Karpas-422 (cell line): ENCODE results near the gene PEX11G. TPM values are rescaled to one million over a fixed set of nuclear protein-coding genes. Genes with fewer than 3 reads are reported as not detected.

Experiments used
- DNase-seq: peaks from one replicate; pipeline ENCODE4 v3.0.0-alpha.2; 2015
- H2AFZ ChIP-seq: fragments of 200-600 bp; sonication (generic); 2 replicates; pipeline ENCODE4 v1.6.1; 2014; ENCODE audit warnings: antibody characterized with exemption, low read length, mixed read lengths
- H3K27ac ChIP-seq: fragments of 200-600 bp; sonication (generic); 2 replicates; pipeline ENCODE4 v1.5.1; 2014; ENCODE audit warnings: mild to moderate bottlenecking, low read length, moderate library complexity
- H3K27me3 ChIP-seq: fragments of 200-600 bp; sonication (generic); 2 replicates; pipeline ENCODE4 v1.6.1; 2014; ENCODE audit warnings: low read length, mixed read lengths
- H3K36me3 ChIP-seq: fragments of 200-600 bp; sonication (generic); 2 replicates; pipeline ENCODE4 v1.6.1; 2014; ENCODE audit warnings: low read length, mixed read lengths; ENCODE audit not compliant: insufficient read depth
- H3K4me1 ChIP-seq: fragments of 200-600 bp; sonication (generic); 2 replicates; pipeline ENCODE4 v1.6.1; 2014; ENCODE audit warnings: mild to moderate bottlenecking, low read length, mixed read lengths
- H3K4me2 ChIP-seq: fragments of 200-600 bp; sonication (generic); 2 replicates; pipeline ENCODE4 v1.6.1; 2014; ENCODE audit warnings: low read length, low read depth, mild to moderate bottlenecking; ENCODE audit not compliant: poor library complexity, severe bottlenecking
- H3K4me3 ChIP-seq: fragments of 200-600 bp; sonication (generic); 2 replicates; pipeline ENCODE4 v1.5.1; 2014; ENCODE audit warnings: mild to moderate bottlenecking, antibody characterized with exemption, low read length, mixed read lengths
- H3K79me2 ChIP-seq: fragments of 200-600 bp; sonication (generic); 2 replicates; pipeline ENCODE4 v1.6.1; 2014; ENCODE audit warnings: mild to moderate bottlenecking, low read length, mixed read lengths
- H3K9ac ChIP-seq: fragments of 200-600 bp; sonication (generic); 2 replicates; pipeline ENCODE4 v1.6.0; 2014; ENCODE audit warnings: low read length
- H3K9me2 ChIP-seq: fragments of 200-600 bp; sonication (generic), shearing (Covaris generic); replicated peaks from 2 replicates; pipeline ENCODE4 v1.6.0; 2014; ENCODE audit warnings: mild to moderate bottlenecking, low read length, moderate library complexity; ENCODE audit not compliant: insufficient read depth
- H3K9me3 ChIP-seq: fragments of 300-700, 200-600 bp; sonication (generic); 2 replicates; pipeline ENCODE4 v1.6.1; 2014; ENCODE audit warnings: low read length, mixed read lengths
- H4K20me1 ChIP-seq: fragments of 200-600 bp; sonication (generic); 2 replicates; pipeline ENCODE4 v1.6.1; 2014; ENCODE audit warnings: mild to moderate bottlenecking, antibody characterized with exemption, low read length, low read depth; ENCODE audit not compliant: insufficient read depth
- total RNA-seq: library from RNA; depleted of rRNA; stranded (reverse); fragments of >200 nt; shearing (Covaris generic); gene quantifications from 2 replicates; pipeline ENCODE4 v1.2.3, GENCODE V29; 2014; ENCODE audit warnings: low replicate concordance

Gene PEX11G
- total RNA-seq, 1 experiment from 2014 or later: 1.0 TPM

GRCh38 chr19:7516333-7516732, 27.5 kb upstream of the PEX11G start:
- Histone ChIP-seq H3K4me3 (no peak overlapping the region), H3K36me3 (no peaks in the 10 kb centered on the region), H3K79me2 (no peaks in the 10 kb centered on the region), H3K4me2 (no peak overlapping the region), H3K27ac (no peak overlapping the region), H3K27me3 (no peaks in the 10 kb centered on the region), H4K20me1 (no peaks in the 10 kb centered on the region), H2AFZ (no peak overlapping the region), H3K9me2 (no peaks in the 10 kb centered on the region), H3K9me3 (no peaks in the 10 kb centered on the region), H3K4me1 (no peaks in the 10 kb centered on the region), H3K9ac (no peak overlapping the region)
- no peak for DNase-seq

- H3K9me3 ChIP-seq: no peaks in the 10 kb centered on the region
- no peaks in the 10 kb centered on the region for H3K36me3 ChIP-seq
- no peaks in the 10 kb centered on the region for H3K4me1 ChIP-seq
- DNase-seq: no peak
- H3K9ac ChIP-seq: no peak within 1 kb of the TSS
- H2AFZ ChIP-seq: no peak within 1 kb of the TSS
- H3K27me3 ChIP-seq: no peaks in the 10 kb centered on the region
- H4K20me1 ChIP-seq: no peaks in the 10 kb centered on the region
- H3K4me3 ChIP-seq: no peak within 1 kb of the TSS
- no peak within 1 kb of the TSS for H3K4me2 ChIP-seq
- H3K79me2 ChIP-seq: no peaks in the 10 kb centered on the region
- no peak within 1 kb of the TSS for H3K27ac ChIP-seq
- H3K9me2 ChIP-seq: no peaks in the 10 kb centered on the region
Observed at GRCh38 chr19:7515645-7516151, 26.9 kb upstream of the PEX11G start, which contains the start of gene ZNF358. TSS of gene ZNF358 (plus strand) at chr19:7516103. CDS start at chr19:7519243, 3,140 bp downstream.

GRCh38 chr19:7515110-7515644, 26.3 kb upstream of the PEX11G start:
- Histone ChIP-seq H3K36me3 (no peaks in the 10 kb centered on the region), H3K9me2 (no peaks in the 10 kb centered on the region), H3K4me1 (no peaks in the 10 kb centered on the region), H2AFZ (no peak overlapping the region), H3K79me2 (no peaks in the 10 kb centered on the region), H3K4me3 (no peak overlapping the region), H3K9me3 (no peaks in the 10 kb centered on the region), H3K27me3 (no peaks in the 10 kb centered on the region), H4K20me1 (no peaks in the 10 kb centered on the region), H3K4me2 (no peak overlapping the region), H3K27ac (no peak overlapping the region), H3K9ac (no peak overlapping the region)
- DNase-seq: no peak

- Histone ChIP-seq H3K9ac (no peak overlapping the region), H3K4me1 (no peaks in the 10 kb centered on the region), H2AFZ (no peak overlapping the region), H3K4me2 (no peak overlapping the region), H3K79me2 (no peaks in the 10 kb centered on the region), H3K9me2 (no peaks in the 10 kb centered on the region), H3K27ac (no peak overlapping the region), H4K20me1 (no peaks in the 10 kb centered on the region), H3K27me3 (no peaks in the 10 kb centered on the region), H3K4me3 (no peak overlapping the region), H3K36me3 (no peaks in the 10 kb centered on the region), H3K9me3 (no peaks in the 10 kb centered on the region)
- DNase-seq: no peak
Observed at GRCh38 chr19:7513809-7514642, 25.2 kb upstream of the PEX11G start.

- no peak for DNase-seq
- Histone ChIP-seq H2AFZ (no peak overlapping the region), H3K4me1 (no peaks in the 10 kb centered on the region), H3K36me3 (no peaks in the 10 kb centered on the region), H3K4me3 (no peak overlapping the region), H4K20me1 (no peaks in the 10 kb centered on the region), H3K9me2 (no peaks in the 10 kb centered on the region), H3K79me2 (no peaks in the 10 kb centered on the region), H3K9me3 (no peaks in the 10 kb centered on the region), H3K27ac (no peak overlapping the region), H3K27me3 (no peaks in the 10 kb centered on the region), H3K9ac (no peak overlapping the region), H3K4me2 (no peak overlapping the region)
Observed at GRCh38 chr19:7512400-7512851, 23.6 kb upstream of the PEX11G start.

GRCh38 chr19:7509625-7510024, 20.8 kb upstream of the PEX11G start:
- peak; percentile 56 for DNase-seq

GRCh38 chr19:7507884-7508283, 19.0 kb upstream of the PEX11G start:
- Histone ChIP-seq H3K36me3 (no peaks in the 10 kb centered on the region), H3K4me2 (no peak overlapping the region), H3K27ac (no peak overlapping the region), H3K79me2 (no peaks in the 10 kb centered on the region), H3K9me3 (no peaks in the 10 kb centered on the region), H2AFZ (no peak overlapping the region), H3K4me3 (no peak overlapping the region), H3K4me1 (no peaks in the 10 kb centered on the region), H3K9me2 (no peaks in the 10 kb centered on the region), H3K9ac (no peak overlapping the region), H4K20me1 (no peaks in the 10 kb centered on the region), H3K27me3 (no peaks in the 10 kb centered on the region)
- DNase-seq: peak; percentile 81

More at GRCh38 chr19:7509625-7510024, 20.8 kb upstream of the PEX11G start:
- no peaks in the 10 kb centered on the region for H3K9me3 ChIP-seq
- no peak overlapping the region for H2AFZ ChIP-seq
- no peak overlapping the region for H3K27ac ChIP-seq
- H3K9ac ChIP-seq: no peak overlapping the region
- H3K36me3 ChIP-seq: no peaks in the 10 kb centered on the region
- H3K4me1 ChIP-seq: no peaks in the 10 kb centered on the region
- H3K79me2 ChIP-seq: no peaks in the 10 kb centered on the region
- H3K27me3 ChIP-seq: no peaks in the 10 kb centered on the region
- H3K4me2 ChIP-seq: no peak overlapping the region
- no peaks in the 10 kb centered on the region for H4K20me1 ChIP-seq
- H3K4me3 ChIP-seq: no peak overlapping the region
- H3K9me2 ChIP-seq: no peaks in the 10 kb centered on the region
